BLaER1 (cell line): Measurements from ENCODE around the gene EVX1.

Experiments used
- H3K27ac ChIP-seq: shearing (Covaris generic); formaldehyde crosslinking; 2 replicates; pipeline ENCODE4 v1.8.1; 2022
- H3K27me3 ChIP-seq: shearing (Covaris generic); formaldehyde crosslinking; 2 replicates; pipeline ENCODE4 v1.8.1; 2022
- H3K36me3 ChIP-seq: shearing (Covaris generic); formaldehyde crosslinking; 2 replicates; pipeline ENCODE4 v1.8.1; 2022
- H3K4me1 ChIP-seq: shearing (Covaris generic); formaldehyde crosslinking; 2 replicates; pipeline ENCODE4 v1.8.1; 2022
- H3K4me2 ChIP-seq: shearing (Covaris generic); formaldehyde crosslinking; 2 replicates; pipeline ENCODE4 v1.8.1; 2022
- H3K4me3 ChIP-seq: shearing (Covaris generic); formaldehyde crosslinking; 2 replicates; pipeline ENCODE4 v1.8.1; 2022
- H3K9ac ChIP-seq: shearing (Covaris generic); formaldehyde crosslinking; 2 replicates; pipeline ENCODE4 v1.8.1; 2022
- H3K9me3 ChIP-seq: shearing (Covaris generic); formaldehyde crosslinking; 2 replicates; pipeline ENCODE4 v1.8.1; 2022
- H4K20me1 ChIP-seq: shearing (Covaris generic); formaldehyde crosslinking; 2 replicates; pipeline ENCODE4 v1.8.1; 2022
- Cebpa-rat ChIP-seq: shearing (Covaris generic); IDR thresholded peaks from 2 replicates; pipeline ENCODE4 v1.8.1; 2022

The EVX1 gene

DNA sequence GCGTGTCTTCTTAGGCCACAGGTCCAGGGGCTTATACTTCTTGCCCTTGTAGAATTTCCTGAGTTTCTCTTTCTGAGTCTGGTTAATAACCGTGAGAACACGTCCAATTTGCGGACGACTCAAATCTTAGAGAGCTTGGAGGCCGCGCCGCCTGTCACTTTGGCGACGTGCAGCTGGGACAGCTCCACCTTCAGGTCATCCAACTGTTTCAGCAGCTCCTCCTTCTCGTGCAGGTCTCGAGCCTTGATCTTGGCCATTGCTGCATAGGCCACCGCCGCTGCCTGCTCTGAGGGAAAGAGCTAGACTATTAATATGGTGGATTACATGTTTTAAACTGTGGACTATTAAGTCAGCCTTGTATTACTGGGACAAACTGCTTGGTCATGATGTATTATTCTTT is 26.9 kb downstream of the EVX1 start:
- H3K4me2 ChIP-seq: no peak overlapping the region
- H4K20me1 ChIP-seq: no peaks in the 10 kb centered on the region

DNA sequence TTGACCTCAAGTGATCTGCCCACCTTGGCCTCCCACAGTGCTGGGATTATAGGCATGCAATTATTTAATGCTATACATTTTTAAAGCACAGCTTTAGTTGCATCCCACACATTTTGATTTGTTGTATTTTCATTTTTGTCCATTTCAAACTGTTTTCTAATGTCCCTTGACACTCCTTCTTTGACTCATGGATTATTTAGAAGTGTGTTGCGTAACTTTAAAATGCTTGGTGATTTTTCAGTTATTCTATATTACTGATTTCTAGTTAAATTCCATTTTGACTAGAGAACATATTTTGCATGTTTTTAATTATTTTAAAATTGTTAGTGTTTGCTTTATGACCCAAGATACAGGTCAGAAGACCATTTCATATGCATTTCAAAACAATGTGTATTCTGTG is 28.8 kb downstream of the EVX1 start:
- no peaks in the 10 kb centered on the region for H3K4me1 ChIP-seq
- H4K20me1 ChIP-seq: no peaks in the 10 kb centered on the region
- no peak overlapping the region for H3K4me2 ChIP-seq
- H3K27me3 ChIP-seq: no peaks in the 10 kb centered on the region
- peaks cover 47% of the 10 kb centered on the region for H3K9me3 ChIP-seq
- TF ChIP-seq Cebpa-rat: no peak
- no peak overlapping the region for H3K9ac ChIP-seq
- no peak overlapping the region for H3K4me3 ChIP-seq
- H3K36me3 ChIP-seq: no peaks in the 10 kb centered on the region
- H3K27ac ChIP-seq: no peak overlapping the region

More for the DNA sequence above, 26.9 kb downstream of the EVX1 start:
- Histone ChIP-seq H3K9me3 (peaks cover 47% of the 10 kb centered on the region), H3K4me3 (no peak overlapping the region), H3K36me3 (no peaks in the 10 kb centered on the region), H3K27me3 (no peaks in the 10 kb centered on the region), H3K4me1 (no peaks in the 10 kb centered on the region), H3K27ac (no peak overlapping the region), H3K9ac (no peak overlapping the region)
- no peak for TF ChIP-seq Cebpa-rat

DNA sequence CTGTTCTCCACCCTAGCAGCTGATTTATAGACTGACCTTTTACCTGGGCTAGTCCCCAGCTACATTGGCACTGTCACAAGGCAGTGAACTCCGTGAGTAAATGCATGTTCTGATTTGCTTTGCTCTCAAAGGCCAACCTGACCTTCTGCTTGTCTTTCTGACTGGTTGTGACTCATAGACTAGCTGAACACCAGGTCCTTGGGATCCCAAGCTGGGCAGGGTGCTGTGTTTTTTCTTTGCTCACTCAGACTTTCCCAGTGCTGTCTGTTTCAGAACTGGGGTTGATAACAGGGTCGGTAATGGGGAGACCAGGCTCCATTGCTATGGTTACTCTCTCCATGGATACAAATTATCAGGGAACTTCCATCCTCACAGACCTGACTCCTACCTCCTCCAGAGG is 35.0 kb downstream of the EVX1 start:
- no peak for TF ChIP-seq Cebpa-rat
- H3K9ac ChIP-seq: no peak overlapping the region
- no peaks in the 10 kb centered on the region for H4K20me1 ChIP-seq
- H3K27ac ChIP-seq: no peak overlapping the region
- no peaks in the 10 kb centered on the region for H3K4me1 ChIP-seq
- peaks cover 14% of the 10 kb centered on the region for H3K9me3 ChIP-seq
- no peaks in the 10 kb centered on the region for H3K36me3 ChIP-seq
- no peaks in the 10 kb centered on the region for H3K27me3 ChIP-seq
- H3K4me3 ChIP-seq: no peak overlapping the region
- no peak overlapping the region for H3K4me2 ChIP-seq

DNA sequence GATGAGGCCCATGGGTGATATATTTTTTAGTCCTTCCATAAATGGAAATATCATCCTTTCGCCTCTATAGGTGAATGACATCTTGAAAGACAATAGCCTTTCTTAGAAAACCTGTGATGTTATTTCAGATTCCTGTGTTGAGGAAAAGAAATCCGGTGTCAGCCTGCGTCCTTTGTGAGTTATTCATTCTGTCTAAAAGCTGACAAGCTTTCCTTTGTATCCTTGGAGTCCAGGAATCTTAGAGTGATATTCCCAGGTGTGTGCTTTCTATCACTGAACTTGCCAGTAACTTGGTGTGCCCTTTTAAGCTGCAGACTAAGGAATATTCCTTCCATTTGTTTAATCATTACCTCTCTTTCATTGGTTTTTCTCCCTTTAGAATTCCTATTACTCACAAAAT is 41.0 kb downstream of the EVX1 start:
- Histone ChIP-seq H3K4me2 (no peak overlapping the region), H3K9ac (no peak overlapping the region), H3K27ac (no peak overlapping the region), H4K20me1 (no peaks in the 10 kb centered on the region), H3K36me3 (no peaks in the 10 kb centered on the region), H3K9me3 (no peaks in the 10 kb centered on the region), H3K4me1 (peaks cover 7% of the 10 kb centered on the region), H3K4me3 (no peak overlapping the region), H3K27me3 (no peaks in the 10 kb centered on the region)
- no peak for TF ChIP-seq Cebpa-rat

DNA sequence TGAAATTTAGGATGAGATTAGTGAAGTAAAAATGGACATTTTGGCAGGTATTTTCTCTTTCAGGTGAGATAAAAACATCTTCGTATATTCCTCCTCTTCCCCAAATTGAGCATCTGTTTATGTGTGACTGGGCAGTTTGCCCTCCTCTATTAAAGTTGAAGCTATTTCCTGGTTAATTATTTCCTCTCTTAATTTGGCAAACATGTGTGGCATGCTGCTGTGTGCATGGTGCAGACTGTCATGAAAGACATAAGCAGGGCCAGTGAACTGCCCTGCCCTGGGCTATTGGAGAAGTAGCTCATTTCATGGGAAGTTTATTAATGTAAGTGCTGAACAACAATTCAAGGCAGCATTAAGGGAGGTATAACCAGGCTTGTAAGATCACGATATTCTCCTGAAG is 52.6 kb downstream of the EVX1 start:
- H3K27me3 ChIP-seq: no peaks in the 10 kb centered on the region
- H3K4me2 ChIP-seq: no peak overlapping the region
- H3K27ac ChIP-seq: no peak overlapping the region
- no peak overlapping the region for H3K4me3 ChIP-seq
- no peak overlapping the region for H3K9ac ChIP-seq
- H3K4me1 ChIP-seq: peaks cover 8% of the 10 kb centered on the region
- no peaks in the 10 kb centered on the region for H4K20me1 ChIP-seq
- no peaks in the 10 kb centered on the region for H3K9me3 ChIP-seq
- no peak for TF ChIP-seq Cebpa-rat
- H3K36me3 ChIP-seq: no peaks in the 10 kb centered on the region

DNA sequence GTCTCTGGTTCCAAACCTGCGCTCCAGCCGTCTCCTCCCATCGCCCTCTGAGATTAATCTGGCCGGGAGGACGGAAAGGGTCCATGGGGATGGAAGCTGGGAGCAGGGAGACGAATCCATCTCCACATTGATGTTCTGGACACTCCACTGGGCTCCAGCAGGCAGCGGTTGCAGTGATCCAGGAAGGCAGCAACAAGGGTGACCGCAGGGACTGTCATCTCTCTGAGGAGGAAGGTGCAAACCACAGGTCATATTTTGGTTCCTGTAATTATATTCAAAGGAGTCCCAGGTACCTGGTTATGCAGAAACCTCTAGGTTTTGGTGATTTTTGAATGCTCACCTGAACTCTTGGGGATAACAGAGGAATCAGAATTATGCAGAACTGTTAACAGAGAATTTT is 54.8 kb downstream of the EVX1 start:
- TF ChIP-seq Cebpa-rat: no peak
- Histone ChIP-seq H3K4me2 (peak overlapping the region; percentile 46), H3K4me1 (peaks cover 13% of the 10 kb centered on the region), H3K36me3 (no peaks in the 10 kb centered on the region), H3K4me3 (no peak overlapping the region), H3K27me3 (no peaks in the 10 kb centered on the region), H3K27ac (no peak overlapping the region), H3K9me3 (no peaks in the 10 kb centered on the region), H3K9ac (no peak overlapping the region), H4K20me1 (no peaks in the 10 kb centered on the region)
